Neural cell (in vitro differentiated cells): ENCODE data around the gene ANKRD44. TPM values are rescaled to one million over a fixed set of nuclear protein-coding genes. Genes with fewer than 3 reads are reported as not detected.
"Not testable (repeated sequence)": the region's sequence is repeated elsewhere in the genome, so short reads cannot be mapped to it uniquely, and the experiment has no call there.

ENCODE experiments used
- H2AFZ ChIP-seq: fragments of 200-600, 300-800 bp; sonication (generic), shearing (Covaris generic); 2 replicates; pipeline ENCODE4 v1.6.0; 2014; ENCODE audit warnings: low read depth, mild to moderate bottlenecking, antibody characterized with exemption, low read length, moderate library complexity
- H3F3A ChIP-seq: fragments of 200-600 bp; shearing (Covaris generic); 2 replicates; pipeline ENCODE4 v1.6.1; 2016; ENCODE audit warnings: mild to moderate bottlenecking, moderate library complexity, mixed read lengths, antibody characterized with exemption, low read length; ENCODE audit not compliant: insufficient read depth, poor library complexity, severe bottlenecking
- H3K27ac ChIP-seq: fragments of 200-600, 300-800 bp; sonication (generic), shearing (Covaris generic); 2 replicates; pipeline ENCODE4 v1.5.1; 2014; ENCODE audit warnings: mild to moderate bottlenecking, low read length, moderate library complexity
- H3K27me3 ChIP-seq: fragments of 300-800, 200-600 bp; sonication (generic), shearing (Covaris generic); 2 replicates; pipeline ENCODE4 v1.6.0; 2014; ENCODE audit warnings: mild to moderate bottlenecking, low read depth, low read length, moderate library complexity; ENCODE audit not compliant: insufficient read depth
- H3K36me3 ChIP-seq: fragments of 300-800, 200-600 bp; sonication (generic), shearing (Covaris generic); 2 replicates; pipeline ENCODE4 v1.5.1; 2014; ENCODE audit warnings: mild to moderate bottlenecking, antibody characterized with exemption, low read length, moderate library complexity; ENCODE audit not compliant: insufficient read depth
- H3K4me2 ChIP-seq: fragments of 300-800, 200-600 bp; sonication (generic), shearing (Covaris generic); 2 replicates; pipeline ENCODE4 v1.6.0; 2014; ENCODE audit warnings: mild to moderate bottlenecking, low read length
- H3K4me3 ChIP-seq: fragments of 300-800, 200-600 bp; sonication (generic), shearing (Covaris generic); 2 replicates; pipeline ENCODE4 v1.5.1; 2014; ENCODE audit warnings: mild to moderate bottlenecking, low read length, moderate library complexity
- H3K79me2 ChIP-seq: fragments of 200-600 bp; shearing (Covaris generic); replicated peaks from 2 replicates; pipeline ENCODE4 v1.6.0; 2014; ENCODE audit warnings: mild to moderate bottlenecking, low read length, moderate library complexity; ENCODE audit not compliant: insufficient read depth
- H3K9ac ChIP-seq: fragments of 300-800, 200-600 bp; sonication (generic), shearing (Covaris generic); 2 replicates; pipeline ENCODE4 v1.6.1; 2016; ENCODE audit warnings: mild to moderate bottlenecking, low read length, mixed read lengths
- H3K9me2 ChIP-seq: fragments of 200-600 bp; shearing (Covaris generic); 2 replicates; pipeline ENCODE4 v1.6.1; 2016; ENCODE audit warnings: mild to moderate bottlenecking, low read length, mixed read lengths; ENCODE audit not compliant: insufficient read depth
- H3K9me3 ChIP-seq: fragments of 200-600, 300-800 bp; sonication (generic), shearing (Covaris generic); 2 replicates; pipeline ENCODE4 v1.6.1; 2016; ENCODE audit warnings: mild to moderate bottlenecking, mixed run types, low read length, moderate library complexity, mixed read lengths
- H4K20me1 ChIP-seq: fragments of 200-600 bp; shearing (Covaris generic); 2 replicates; pipeline ENCODE4 v1.6.1; 2016; ENCODE audit warnings: mild to moderate bottlenecking, mixed run types; ENCODE audit not compliant: insufficient read depth
- EP300 ChIP-seq: fragments of 450-650 bp; conservative IDR thresholded peaks from 2 replicates; pipeline ENCODE4 v1.6.1; 2014; ENCODE audit warnings: antibody characterized with exemption, mild to moderate bottlenecking, moderate library complexity; ENCODE audit not compliant: poor library complexity, severe bottlenecking
- EZH2 ChIP-seq: fragments of 200-600, 300-800 bp; shearing (Covaris generic), sonication (generic); IDR thresholded peaks from 2 replicates; pipeline ENCODE4 v1.6.1; 2014; ENCODE audit warnings: antibody characterized with exemption, low read length, borderline replicate concordance, mild to moderate bottlenecking; ENCODE audit not compliant: insufficient read depth, poor library complexity, severe bottlenecking
- MXI1 ChIP-seq: fragments of 450-650 bp; conservative IDR thresholded peaks from 2 replicates; pipeline ENCODE4 v1.6.1; 2014; ENCODE audit warnings: antibody characterized with exemption, mild to moderate bottlenecking; ENCODE audit not compliant: poor library complexity, severe bottlenecking
- POLR2AphosphoS5 ChIP-seq: IDR thresholded peaks from 2 replicates; pipeline ENCODE4 v1.6.1; 2012
- RAD21 ChIP-seq: fragments of 450-650 bp; conservative IDR thresholded peaks from 2 replicates; pipeline ENCODE4 v1.6.1; 2014; ENCODE audit warnings: antibody characterized with exemption, mild to moderate bottlenecking, moderate library complexity
- SMC3 ChIP-seq: fragments of 450-650 bp; conservative IDR thresholded peaks from 2 replicates; pipeline ENCODE4 v1.6.1; 2014; ENCODE audit warnings: antibody characterized with exemption, mild to moderate bottlenecking, moderate library complexity; ENCODE audit not compliant: poor library complexity
- TAF1 ChIP-seq: IDR thresholded peaks from 2 replicates; pipeline ENCODE4 v1.6.1; 2012; ENCODE audit warnings: low read depth
- polyA plus RNA-seq: library from polyadenylated mRNA; depleted of rRNA; stranded (reverse); fragments of >200 nt; gene quantifications from 2 replicates; pipeline ENCODE4 v1.2.3, GENCODE V29; 2014
- TF ChIP-seq, protein P1 (sequence below): fragments of 450-650 bp; IDR thresholded peaks from 2 replicates; pipeline ENCODE4 v1.5.1; 2014; ENCODE audit warnings: antibody characterized with exemption, mild to moderate bottlenecking, moderate library complexity; ENCODE audit not compliant: poor library complexity, severe bottlenecking
- TF ChIP-seq, protein P2 (sequence below): IDR thresholded peaks from 2 replicates; pipeline ENCODE4 v1.6.1; 2012; ENCODE audit warnings: borderline replicate concordance

ANKRD44 gene
- polyA plus RNA-seq, 1 donor from 2014 or later, result 94.3 TPM

DNA sequence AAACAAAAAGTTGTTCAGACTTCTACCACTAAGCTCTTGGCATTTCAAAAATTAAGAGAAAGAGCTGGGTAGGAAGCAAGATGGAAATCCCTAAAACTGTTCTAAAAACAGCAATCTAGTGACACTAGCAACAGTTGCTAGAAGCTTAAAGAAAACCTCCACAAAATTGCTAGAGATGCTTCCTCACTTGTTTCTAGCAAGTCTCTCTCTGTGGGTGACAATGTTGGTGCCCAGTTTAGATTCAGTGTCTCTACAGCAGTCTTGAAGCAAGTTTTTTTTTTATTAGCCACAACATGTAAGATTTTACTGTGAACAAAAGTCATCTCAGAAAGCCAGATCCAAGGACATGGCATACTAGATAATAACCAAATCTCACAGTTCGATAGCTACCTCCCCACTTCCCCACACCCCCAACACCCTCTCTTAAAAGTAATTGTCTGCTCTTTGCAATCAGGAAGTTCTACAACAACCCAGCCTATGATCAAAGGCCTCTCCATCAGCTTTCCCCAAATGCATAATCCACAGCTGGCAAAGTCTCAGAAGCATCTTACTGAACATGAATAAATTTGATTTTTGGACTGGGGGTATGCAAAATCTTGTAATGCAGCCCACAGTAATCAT, 70.0 kb downstream of the ANKRD44 start:
- H2AFZ ChIP-seq, result no peak overlapping the region
- no peaks in the 10 kb centered on the region for H3K9me2 ChIP-seq
- no peak overlapping the region for H3K9ac ChIP-seq
- H3K4me3 ChIP-seq, result no peak overlapping the region
- H4K20me1 ChIP-seq, result no peaks in the 10 kb centered on the region
- no peak for TF ChIP-seq POLR2AphosphoS5
- H3K79me2 ChIP-seq, result no peaks in the 10 kb centered on the region
- no peaks in the 10 kb centered on the region for H3K36me3 ChIP-seq
- no peak overlapping the region for H3K27ac ChIP-seq
- H3K27me3 ChIP-seq, result no peaks in the 10 kb centered on the region
- H3K9me3 ChIP-seq, result no peaks in the 10 kb centered on the region
- no peaks in the 10 kb centered on the region for H3F3A ChIP-seq
- no peak overlapping the region for H3K4me2 ChIP-seq

DNA sequence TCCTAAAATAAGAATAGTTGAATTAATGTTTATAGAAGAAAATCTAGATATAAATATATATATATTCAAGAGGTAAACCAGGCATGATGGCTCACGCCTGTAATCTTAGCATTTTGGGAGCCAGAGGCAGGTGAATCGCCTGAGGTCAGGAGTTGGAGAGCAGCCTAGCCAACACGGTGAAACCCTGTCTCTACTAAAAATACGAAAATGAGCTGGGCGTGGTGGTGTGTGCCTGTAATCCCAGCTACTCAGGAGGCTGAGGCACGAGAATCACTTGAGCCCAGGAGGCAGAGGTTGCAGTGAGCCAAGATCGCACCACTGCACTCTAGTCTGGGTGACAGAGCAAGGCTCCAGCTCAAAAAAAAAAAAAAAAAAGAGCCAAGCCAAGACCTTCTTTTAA, 70.6 kb downstream of the ANKRD44 start:
- not testable (repeated sequence) for H3K79me2 ChIP-seq, H3F3A ChIP-seq, H3K9me2 ChIP-seq, H3K4me3 ChIP-seq, H2AFZ ChIP-seq, H3K9ac ChIP-seq, H3K9me3 ChIP-seq, H3K27ac ChIP-seq, H3K27me3 ChIP-seq, H4K20me1 ChIP-seq, H3K4me2 ChIP-seq, H3K36me3 ChIP-seq

DNA sequence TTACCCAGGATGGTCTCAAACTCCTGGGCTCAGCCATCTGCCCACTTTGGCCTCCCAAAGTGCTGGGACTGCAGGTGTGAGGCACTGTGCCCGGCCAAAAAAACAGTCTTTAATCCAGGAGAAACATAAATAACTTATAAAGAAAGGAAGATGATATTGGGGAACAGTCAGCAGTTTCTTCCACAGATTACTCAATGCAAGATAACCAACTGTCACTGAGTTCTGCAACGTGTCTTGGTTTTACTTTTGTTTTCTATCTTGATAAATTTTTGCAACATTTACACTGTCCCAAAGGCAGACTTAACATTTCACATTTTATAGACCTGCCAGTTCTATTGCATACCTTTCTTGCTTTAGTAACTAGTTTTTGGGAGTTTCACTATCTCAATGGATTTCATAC, 71.1 kb downstream of the ANKRD44 start:
- Histone ChIP-seq H4K20me1 (no peaks in the 10 kb centered on the region), H3K4me2 (no peak overlapping the region), H3K9me3 (no peaks in the 10 kb centered on the region), H3K9me2 (no peaks in the 10 kb centered on the region), H3K36me3 (no peaks in the 10 kb centered on the region), H3K27me3 (no peaks in the 10 kb centered on the region), H3K79me2 (no peaks in the 10 kb centered on the region), H2AFZ (no peak overlapping the region), H3F3A (no peaks in the 10 kb centered on the region), H3K4me3 (no peak overlapping the region), H3K9ac (no peak overlapping the region), H3K27ac (no peak overlapping the region)
- no peak for TF ChIP-seq TAF1
- TF ChIP-seq, protein P1, sequence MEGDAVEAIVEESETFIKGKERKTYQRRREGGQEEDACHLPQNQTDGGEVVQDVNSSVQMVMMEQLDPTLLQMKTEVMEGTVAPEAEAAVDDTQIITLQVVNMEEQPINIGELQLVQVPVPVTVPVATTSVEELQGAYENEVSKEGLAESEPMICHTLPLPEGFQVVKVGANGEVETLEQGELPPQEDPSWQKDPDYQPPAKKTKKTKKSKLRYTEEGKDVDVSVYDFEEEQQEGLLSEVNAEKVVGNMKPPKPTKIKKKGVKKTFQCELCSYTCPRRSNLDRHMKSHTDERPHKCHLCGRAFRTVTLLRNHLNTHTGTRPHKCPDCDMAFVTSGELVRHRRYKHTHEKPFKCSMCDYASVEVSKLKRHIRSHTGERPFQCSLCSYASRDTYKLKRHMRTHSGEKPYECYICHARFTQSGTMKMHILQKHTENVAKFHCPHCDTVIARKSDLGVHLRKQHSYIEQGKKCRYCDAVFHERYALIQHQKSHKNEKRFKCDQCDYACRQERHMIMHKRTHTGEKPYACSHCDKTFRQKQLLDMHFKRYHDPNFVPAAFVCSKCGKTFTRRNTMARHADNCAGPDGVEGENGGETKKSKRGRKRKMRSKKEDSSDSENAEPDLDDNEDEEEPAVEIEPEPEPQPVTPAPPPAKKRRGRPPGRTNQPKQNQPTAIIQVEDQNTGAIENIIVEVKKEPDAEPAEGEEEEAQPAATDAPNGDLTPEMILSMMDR, result no peak

DNA sequence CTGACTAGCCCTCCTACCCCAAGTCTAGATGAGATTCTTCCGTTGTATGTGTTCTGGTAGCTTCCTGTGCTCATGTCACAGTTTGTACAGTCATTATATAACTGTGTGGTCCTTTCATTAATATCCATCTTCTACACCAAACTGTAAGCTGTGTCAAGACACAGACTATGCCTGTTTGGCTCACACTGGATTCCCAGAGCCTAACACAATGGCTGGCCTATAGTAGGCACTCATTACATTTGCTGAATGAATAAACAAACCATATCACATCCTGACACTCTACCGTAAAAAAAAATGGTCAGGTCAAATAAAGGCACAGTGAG, 72.6 kb downstream of the ANKRD44 start:
- H3K4me2 ChIP-seq, result no peak overlapping the region
- H2AFZ ChIP-seq, result no peak overlapping the region
- no peaks in the 10 kb centered on the region for H4K20me1 ChIP-seq
- no peaks in the 10 kb centered on the region for H3K9me3 ChIP-seq
- H3K36me3 ChIP-seq, result no peaks in the 10 kb centered on the region
- H3K27me3 ChIP-seq, result no peaks in the 10 kb centered on the region
- no peak overlapping the region for H3K4me3 ChIP-seq
- H3K79me2 ChIP-seq, result no peaks in the 10 kb centered on the region
- H3F3A ChIP-seq, result no peaks in the 10 kb centered on the region
- no peaks in the 10 kb centered on the region for H3K9me2 ChIP-seq
- no peak for TF ChIP-seq EP300
- TF ChIP-seq, protein P2, sequence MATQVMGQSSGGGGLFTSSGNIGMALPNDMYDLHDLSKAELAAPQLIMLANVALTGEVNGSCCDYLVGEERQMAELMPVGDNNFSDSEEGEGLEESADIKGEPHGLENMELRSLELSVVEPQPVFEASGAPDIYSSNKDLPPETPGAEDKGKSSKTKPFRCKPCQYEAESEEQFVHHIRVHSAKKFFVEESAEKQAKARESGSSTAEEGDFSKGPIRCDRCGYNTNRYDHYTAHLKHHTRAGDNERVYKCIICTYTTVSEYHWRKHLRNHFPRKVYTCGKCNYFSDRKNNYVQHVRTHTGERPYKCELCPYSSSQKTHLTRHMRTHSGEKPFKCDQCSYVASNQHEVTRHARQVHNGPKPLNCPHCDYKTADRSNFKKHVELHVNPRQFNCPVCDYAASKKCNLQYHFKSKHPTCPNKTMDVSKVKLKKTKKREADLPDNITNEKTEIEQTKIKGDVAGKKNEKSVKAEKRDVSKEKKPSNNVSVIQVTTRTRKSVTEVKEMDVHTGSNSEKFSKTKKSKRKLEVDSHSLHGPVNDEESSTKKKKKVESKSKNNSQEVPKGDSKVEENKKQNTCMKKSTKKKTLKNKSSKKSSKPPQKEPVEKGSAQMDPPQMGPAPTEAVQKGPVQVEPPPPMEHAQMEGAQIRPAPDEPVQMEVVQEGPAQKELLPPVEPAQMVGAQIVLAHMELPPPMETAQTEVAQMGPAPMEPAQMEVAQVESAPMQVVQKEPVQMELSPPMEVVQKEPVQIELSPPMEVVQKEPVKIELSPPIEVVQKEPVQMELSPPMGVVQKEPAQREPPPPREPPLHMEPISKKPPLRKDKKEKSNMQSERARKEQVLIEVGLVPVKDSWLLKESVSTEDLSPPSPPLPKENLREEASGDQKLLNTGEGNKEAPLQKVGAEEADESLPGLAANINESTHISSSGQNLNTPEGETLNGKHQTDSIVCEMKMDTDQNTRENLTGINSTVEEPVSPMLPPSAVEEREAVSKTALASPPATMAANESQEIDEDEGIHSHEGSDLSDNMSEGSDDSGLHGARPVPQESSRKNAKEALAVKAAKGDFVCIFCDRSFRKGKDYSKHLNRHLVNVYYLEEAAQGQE, result no peak
- TF ChIP-seq SMC3, result no peak
- no peak for TF ChIP-seq TAF1
- no peak for TF ChIP-seq EZH2
- TF ChIP-seq, protein P1, result no peak
- no peak for TF ChIP-seq POLR2AphosphoS5
- TF ChIP-seq RAD21, result no peak
- no peak for TF ChIP-seq MXI1
- H3K27ac ChIP-seq, result no peak overlapping the region
- H3K9ac ChIP-seq, result no peak overlapping the region
